NCI-H146 treated with DMSO at 0.1 percent for 48 hours (cell line): ENCODE data around the gene TPRG1.
"Not testable (repeated sequence)": the region's sequence is repeated elsewhere in the genome, so short reads cannot be mapped to it uniquely, and the experiment has no call there.

ENCODE experiments used
- DNase-seq: peaks from one replicate; lab custom pipeline; 2025; ENCODE audit not compliant: unreplicated experiment; lab: John Stamatoyannopoulos, UW

TPRG1 gene

GRCh38 chr3:189307963-189308362 lies 136.2 kb downstream of the TPRG1 start:
- no peak for DNase-seq

- no peak for DNase-seq
These were observed 136.8 kb downstream of the TPRG1 start for GRCh38 chr3:189308608-189309007.

GRCh38 chr3:189309400-189309975 lies 137.7 kb downstream of the TPRG1 start:
- DNase-seq = no peak

GRCh38 chr3:189311521-189311920 lies 139.8 kb downstream of the TPRG1 start:
- no peak for DNase-seq

- no peak for DNase-seq
These were observed 141.1 kb downstream of the TPRG1 start for GRCh38 chr3:189312866-189313265.

- peak; percentile 46 for DNase-seq
These were observed 144.7 kb downstream of the TPRG1 start for GRCh38 chr3:189316296-189317019.

- DNase-seq = no peak
These were observed 146.1 kb downstream of the TPRG1 start for GRCh38 chr3:189317911-189318310.

- DNase-seq = no peak
These were observed 148.7 kb downstream of the TPRG1 start for GRCh38 chr3:189320511-189320910.

- no peak for DNase-seq
These were observed 150.6 kb downstream of the TPRG1 start for GRCh38 chr3:189322339-189322738.

- DNase-seq = peak; percentile 81
These were observed 152.9 kb downstream of the TPRG1 start for GRCh38 chr3:189324538-189325138.

GRCh38 chr3:189325454-189325853 lies 153.7 kb downstream of the TPRG1 start:
- no peak for DNase-seq

- not testable (repeated sequence) for DNase-seq
These were observed 157.9 kb downstream of the TPRG1 start for GRCh38 chr3:189329630-189330029.

GRCh38 chr3:189330066-189330465 lies 158.3 kb downstream of the TPRG1 start:
- DNase-seq = no peak

GRCh38 chr3:189331002-189331418 lies 159.2 kb downstream of the TPRG1 start:
- no peak for DNase-seq

- no peak for DNase-seq
These were observed 162.5 kb downstream of the TPRG1 start for GRCh38 chr3:189334064-189334920.

- DNase-seq = no peak
These were observed 165.9 kb downstream of the TPRG1 start for GRCh38 chr3:189337673-189338091.

- no peak for DNase-seq
These were observed 166.6 kb downstream of the TPRG1 start for GRCh38 chr3:189338366-189338765.

GRCh38 chr3:189339996-189340395 lies 168.2 kb downstream of the TPRG1 start:
- DNase-seq = no peak

GRCh38 chr3:189340680-189341460 lies 169.1 kb downstream of the TPRG1 start:
- no peak for DNase-seq

GRCh38 chr3:189342811-189343210 lies 171.0 kb downstream of the TPRG1 start:
- DNase-seq = peak; percentile 97

- peak; percentile 93 for DNase-seq
These were observed 173.2 kb downstream of the TPRG1 start for GRCh38 chr3:189344996-189345395.
